H1 (cell line): ENCODE results near the gene MCMBP. TPM values are rescaled to one million over a fixed set of nuclear protein-coding genes. Genes with fewer than 3 reads are reported as not detected.
A peak's percentile ranks its signal among the peaks of the same experiment; 100 is the strongest.

ENCODE experiments used
- CTCF ChIA-PET: fragments of 300-600 bp; sonication (Branson Sonifier 250); formaldehyde crosslinking; loops from one replicate; lab custom pipeline; 2021; ENCODE audit not compliant: partially characterized antibody; lab: Charles Lee
- POLR2A ChIA-PET: fragments of 300-600 bp; sonication (Branson Sonifier 250); formaldehyde crosslinking; loops from one replicate; lab custom pipeline; 2021; ENCODE audit warnings: inconsistent platforms; ENCODE audit not compliant: partially characterized antibody; lab: Charles Lee
- DNase-seq, 2 experiments: peaks; one replicate each; pipeline versions ENCODE4 v3.0.0 to v3.0.0-alpha.2; 2010 to 2022; ENCODE audit warnings: low spot score in 2 of 2, low read depth in 1 of 2, mixed read lengths in 1 of 2
- FAIRE-seq: peaks from 2 replicates; lab custom pipeline; 2011; peaks lifted over from hg19 to GRCh38; lab: Jason Lieb, UNC
- H2AFZ ChIP-seq: 2 replicates; pipeline ENCODE4 v1.8.1; 2012; ENCODE audit warnings: low read length, inconsistent platforms
- H2AK5ac ChIP-seq: 2 replicates; pipeline ENCODE4 v1.6.1; 2013; ENCODE audit warnings: low read depth, low read length
- H2BK120ac ChIP-seq: replicated peaks from 2 replicates; pipeline ENCODE3; 2013; ENCODE audit warnings: low read depth, low read length, inconsistent platforms
- H2BK12ac ChIP-seq: 2 replicates; pipeline ENCODE4 v1.6.1; 2013; ENCODE audit warnings: low read depth, low read length
- H2BK15ac ChIP-seq: 2 replicates; pipeline ENCODE4 v1.6.1; 2013; ENCODE audit warnings: low read length
- H2BK20ac ChIP-seq: 2 replicates; pipeline ENCODE4 v1.6.1; 2013; ENCODE audit warnings: low read length
- H2BK5ac ChIP-seq: 2 replicates; pipeline ENCODE4 v1.6.1; 2013; ENCODE audit warnings: low read depth, low read length
- H3K14ac ChIP-seq: 2 replicates; pipeline ENCODE4 v1.6.1; 2013; ENCODE audit warnings: inconsistent platforms; ENCODE audit not compliant: insufficient read length
- H3K18ac ChIP-seq: 2 replicates; pipeline ENCODE4 v1.6.1; 2013; ENCODE audit warnings: low read length; ENCODE audit errors: extremely low read depth
- H3K23ac ChIP-seq: 2 replicates; pipeline ENCODE4 v1.6.1; 2013; ENCODE audit warnings: inconsistent platforms; ENCODE audit not compliant: insufficient read length
- H3K23me2 ChIP-seq: 2 replicates; pipeline ENCODE4 v1.6.1; 2013; ENCODE audit warnings: low read depth, low read length
- H3K27ac ChIP-seq: 2 replicates; pipeline ENCODE4 v1.6.1; 2011; ENCODE audit warnings: low read depth, low read length, inconsistent platforms
- H3K27me3 ChIP-seq, 4 experiments: replicated peaks in 1 of 4; 1 replicate in 1 of 4; 2 replicates in 3 of 4; pipeline versions ENCODE4 v1.6.1 to v1.8.1; 2011 to 2013; ENCODE audit warnings: low read length in 3 of 4, mild to moderate bottlenecking in 3 of 4, inconsistent platforms in 2 of 4, mixed read lengths in 2 of 4, moderate library complexity in 1 of 4; ENCODE audit not compliant: control insufficient read depth in 3 of 4, insufficient read depth in 3 of 4; ENCODE audit errors: extremely low read depth in 1 of 4
- H3K36me3 ChIP-seq, 4 experiments: 2 replicates each; pipeline versions ENCODE4 v1.6.1 to v1.8.1; 2011 to 2013; ENCODE audit warnings: mild to moderate bottlenecking in 4 of 4, low read length in 3 of 4, moderate library complexity in 2 of 4, control low read depth in 1 of 4, inconsistent platforms in 1 of 4; ENCODE audit not compliant: insufficient read depth in 4 of 4, control insufficient read depth in 2 of 4
- H3K4ac ChIP-seq: replicated peaks from 2 replicates; pipeline ENCODE3; 2013; ENCODE audit warnings: low read length, low read depth, mixed read lengths, inconsistent platforms; ENCODE audit not compliant: insufficient read length
- H3K4me1 ChIP-seq, 4 experiments: replicated peaks in 1 of 4; 1 replicate in 1 of 4; 2 replicates in 3 of 4; pipeline versions ENCODE4 v1.6.1 to v1.8.1; 2011 to 2013; ENCODE audit warnings: low read length in 3 of 4, inconsistent platforms in 2 of 4, mixed read lengths in 1 of 4; ENCODE audit not compliant: insufficient read depth in 4 of 4, control insufficient read depth in 3 of 4
- H3K4me2 ChIP-seq, 2 experiments: 2 replicates each; pipeline versions ENCODE4 v1.6.1 to v1.8.1; 2011 to 2013; ENCODE audit warnings: low read depth in 2 of 2, low read length in 2 of 2, control low read depth in 1 of 2, inconsistent platforms in 1 of 2, mild to moderate bottlenecking in 1 of 2; ENCODE audit not compliant: insufficient read depth in 1 of 2
- H3K4me3 ChIP-seq, 4 experiments: fragments of 200-600, 300-600 bp in 1 of 4; sonication (generic), shearing (Covaris generic), sonication (Bioruptor Twin) in 1 of 4; 2 replicates each; pipeline versions ENCODE4 v1.5.1 to v1.8.1; 2011 to 2016; ENCODE audit warnings: low read length in 4 of 4, low read depth in 3 of 4, control low read depth in 2 of 4, inconsistent platforms in 2 of 4, mild to moderate bottlenecking in 2 of 4, mixed read lengths in 1 of 4, moderate library complexity in 1 of 4; ENCODE audit not compliant: insufficient read depth in 2 of 4; ENCODE audit errors: extremely low read depth in 1 of 4
- H3K56ac ChIP-seq: replicated peaks from 2 replicates; pipeline ENCODE3; 2013; ENCODE audit warnings: low read depth, mild to moderate bottlenecking, mixed read lengths, low read length, inconsistent platforms; ENCODE audit not compliant: insufficient read length
- H3K79me1 ChIP-seq: 2 replicates; pipeline ENCODE4 v1.6.1; 2013; ENCODE audit warnings: low read depth, low read length, control low read depth
- H3K79me2 ChIP-seq, 2 experiments: 2 replicates each; pipeline versions ENCODE4 v1.6.1 to v1.8.1; 2012 to 2013; ENCODE audit warnings: low read length in 2 of 2, mild to moderate bottlenecking in 2 of 2, inconsistent platforms in 1 of 2; ENCODE audit not compliant: insufficient read depth in 2 of 2, control insufficient read depth in 1 of 2
- H3K9ac ChIP-seq, 4 experiments: replicated peaks in 1 of 4; 1 replicate in 1 of 4; 2 replicates in 3 of 4; pipeline versions ENCODE4 v1.6.1 to v1.8.1; 2011 to 2013; ENCODE audit warnings: low read depth in 3 of 4, low read length in 3 of 4, control low read depth in 2 of 4, mild to moderate bottlenecking in 2 of 4, moderate library complexity in 2 of 4, inconsistent platforms in 1 of 4; ENCODE audit errors: extremely low read depth in 1 of 4
- H3K9me3 ChIP-seq, 2 experiments: 2 replicates each; pipeline versions ENCODE4 v1.6.1 to v1.8.1; 2012 to 2013; ENCODE audit warnings: mild to moderate bottlenecking in 2 of 2, moderate library complexity in 2 of 2, control low read depth in 1 of 2, inconsistent platforms in 1 of 2, low read depth in 1 of 2, low read length in 1 of 2, mixed read lengths in 1 of 2; ENCODE audit not compliant: insufficient read depth in 2 of 2
- H4K20me1 ChIP-seq, 2 experiments: replicated peaks in 1 of 2; 2 replicates each; pipeline versions ENCODE3 to v1.8.1; 2011 to 2013; ENCODE audit warnings: inconsistent platforms in 2 of 2, low read length in 2 of 2, mild to moderate bottlenecking in 1 of 2; ENCODE audit not compliant: insufficient read depth in 2 of 2, control insufficient read depth in 1 of 2
- H4K5ac ChIP-seq: 2 replicates; pipeline ENCODE4 v1.6.1; 2013; ENCODE audit warnings: low read length, low read depth, mixed read lengths, inconsistent platforms; ENCODE audit not compliant: insufficient read length
- H4K8ac ChIP-seq: 2 replicates; pipeline ENCODE4 v1.8.0; 2013; ENCODE audit warnings: mild to moderate bottlenecking, moderate library complexity, low read length, inconsistent platforms; ENCODE audit not compliant: insufficient read depth; ENCODE audit errors: extremely low read depth
- H4K91ac ChIP-seq: replicated peaks from 2 replicates; pipeline ENCODE3; 2013; ENCODE audit warnings: low read length, mixed read lengths, inconsistent platforms; ENCODE audit not compliant: insufficient read length
- HDAC6 ChIP-seq: IDR thresholded peaks from one replicate; pipeline ENCODE4 v1.7.1; 2012; ENCODE audit warnings: low read depth, mild to moderate bottlenecking, inconsistent platforms, low read length, moderate library complexity
- KDM1A ChIP-seq: fragments of 200-600, 300-600 bp; sonication (generic); IDR thresholded peaks from 2 replicates; pipeline ENCODE4 v1.7.1; 2016; ENCODE audit warnings: mild to moderate bottlenecking, low read length, borderline replicate concordance
- MAX ChIP-seq: IDR thresholded peaks from 2 replicates; pipeline ENCODE4 v1.6.1; 2012; ENCODE audit warnings: inconsistent platforms
- NRF1 ChIP-seq: IDR thresholded peaks from 2 replicates; pipeline ENCODE4 v1.6.1; 2011; ENCODE audit warnings: mild to moderate bottlenecking, low read depth, low read length, improper control_type of control experiment
- RXRA ChIP-seq: IDR thresholded peaks from 2 replicates; pipeline ENCODE4 v1.6.1; 2011; ENCODE audit warnings: low read depth, mild to moderate bottlenecking, low read length, moderate library complexity; ENCODE audit not compliant: insufficient read depth
- USF2 ChIP-seq: IDR thresholded peaks from 2 replicates; pipeline ENCODE4 v1.6.1; 2011; ENCODE audit warnings: low read length, improper control_type of control experiment
- WGBS, 2 experiments: shearing (Covaris generic) in 1 of 2; methylation state at CpG; one replicate each; pipeline versions ENCODE4 v1.1.6 to v1.1.7; 2013 to 2015; ENCODE audit warnings: low lambda C conversion rate in 2 of 2, mixed read lengths in 2 of 2, inconsistent platforms in 1 of 2, low coverage in 1 of 2, missing lambda C conversion rate in 1 of 2; ENCODE audit not compliant: insufficient replicate concordance in 2 of 2, insufficient coverage in 1 of 2, insufficient read length in 1 of 2; ENCODE audit errors: extremely low coverage in 1 of 2, missing lambda C conversion rate in 1 of 2; 5-methylcytosine and 5-hydroxymethylcytosine counted together
- polyA plus RNA-seq, 7 experiments: library from polyadenylated mRNA; depleted of rRNA in 3 of 7; stranded (reverse) in 5 of 7; unstranded in 2 of 7; fragments of >200 nt in 5 of 7; fragments of 200-250 nt in 2 of 7; gene quantifications; 1 replicate in 5 of 7; 2 replicates in 1 of 7; 4 replicates in 1 of 7; pipeline versions ENCODE4 v1.2.1 to v1.2.3, GENCODE V29; 2011 to 2013; ENCODE audit warnings: missing spikeins in 2 of 7, mixed read lengths in 2 of 7
- total RNA-seq: library from RNA; stranded (reverse); fragmentation: NEBNext Ultra II Directional; extraction: Animal tissue kit (Norgen Biotek cat#: 25700); gene quantifications from 2 replicates; pipeline ENCODE4 v1.2.1, GENCODE V29; 2021

MCMBP gene
- total and polyA plus RNA-seq, 2 of the 8 experiments (the other 6 are each of a cell fraction or from before 2014, with no cell fraction given): 67.3 to 81.7 TPM

GRCh38 chr10:119784340-119785067 lies 88.1 kb downstream of the MCMBP start:
- Histone ChIP-seq H3K4me3 (no peak overlapping the region), H2AK5ac (no peak overlapping the region), H3K4me1 (peaks cover 0 to 8% (median 5%) of the 10 kb centered on the region in 4 experiments), H3K27me3 (no peaks in the 10 kb centered on the region), H3K79me2 (no peaks in the 10 kb centered on the region), H3K23me2 (no peaks in the 10 kb centered on the region), H2BK12ac (no peak overlapping the region), H2BK20ac (0 out of 2 replicates have a peak overlapping the region, but pooled peaks have one; percentile 66), H4K8ac (no peak overlapping the region), H3K18ac (no peak overlapping the region; the same call in 1 of the 2 replicates), H4K5ac (peak overlapping the region; percentile 31), H3K79me1 (no peaks in the 10 kb centered on the region), H3K4me2 (no peak overlapping the region), H3K9ac (no peak overlapping the region), H2BK15ac (no peak overlapping the region), H3K27ac (no peak overlapping the region), H3K9me3 (no peaks in the 10 kb centered on the region), H3K4ac (no peak overlapping the region), H4K91ac (no peak overlapping the region), H2BK5ac (no peak overlapping the region), H3K23ac (no peak overlapping the region), H3K14ac (no peak overlapping the region), H3K36me3 (no peaks in the 10 kb centered on the region), H3K56ac (no peak overlapping the region), H4K20me1 (no peaks in the 10 kb centered on the region), H2AFZ (no peak overlapping the region), H2BK120ac (no peak overlapping the region)
- ChIA-PET CTCF (interaction anchor here (0.5 to 1.7 kb wide), 3 partner anchors 12 to 140 kb away, joined by 3 to 7 read pairs (median 3); no protein-coding TSS in a partner anchor), POLR2A (interaction anchor here (2.1 kb wide), 1 partner anchor 34 kb away, joined by 6 read pairs; no protein-coding TSS in a partner anchor)
- no peak for DNase-seq
- WGBS, 2 experiments: 82% methylated on average over 7 of the region's 7 CpGs; no CpG with 5 or more reads in 1 of the 2 experiments
- peak; percentile 19 for FAIRE-seq
- TF ChIP-seq KDM1A: no peak
- TF ChIP-seq USF2: no peak
- TF ChIP-seq HDAC6: no peak
- no peak for TF ChIP-seq MAX
- no peak for TF ChIP-seq RXRA
- no peak for TF ChIP-seq NRF1
